Aorta (tissue), 5 donors: ENCODE data around the gene LOXHD1. TPM values are rescaled to one million over a fixed set of nuclear protein-coding genes. Genes with fewer than 3 reads are reported as not detected.

ENCODE experiments used
- ATAC-seq: fragments of 200-7000 bp; cut with Tn5 transposase; one replicate; pipeline ENCODE4 v1.9.1; 2022; ENCODE audit warnings: moderate library complexity; ENCODE audit not compliant: low FRiP score
- DNase-seq, 2 donors: peaks; one replicate each; pipeline ENCODE4 v3.0.0-alpha.2; 2020
- H3K27ac ChIP-seq, 2 donors: one replicate each; pipeline ENCODE4 v1.5.1; 2013; ENCODE audit warnings: low read length in 2 of 2, mild to moderate bottlenecking in 2 of 2, moderate library complexity in 2 of 2, control low read depth in 1 of 2, inconsistent platforms in 1 of 2, low read depth in 1 of 2
- H3K27me3 ChIP-seq, 2 donors: one replicate each; pipeline ENCODE4 v1.6.1; 2013; ENCODE audit warnings: control low read depth in 1 of 2, low read length in 1 of 2, mild to moderate bottlenecking in 1 of 2, moderate library complexity in 1 of 2; ENCODE audit not compliant: insufficient read depth in 2 of 2, control insufficient read depth in 1 of 2
- H3K36me3 ChIP-seq, 2 donors: one replicate each; pipeline ENCODE4 v1.6.1; 2013; ENCODE audit warnings: control low read depth in 1 of 2, low read length in 1 of 2, mild to moderate bottlenecking in 1 of 2; ENCODE audit not compliant: insufficient read depth in 2 of 2, control insufficient read depth in 1 of 2
- H3K4me1 ChIP-seq, 2 donors: one replicate each; pipeline ENCODE4 v1.6.1; 2013; ENCODE audit warnings: low read length in 2 of 2, control low read depth in 1 of 2, mild to moderate bottlenecking in 1 of 2, moderate library complexity in 1 of 2; ENCODE audit not compliant: insufficient read depth in 2 of 2, control insufficient read depth in 1 of 2
- H3K4me3 ChIP-seq, 2 donors: one replicate each; pipeline ENCODE4 v1.5.1; 2013; ENCODE audit warnings: low read length in 2 of 2, control low read depth in 1 of 2, mild to moderate bottlenecking in 1 of 2
- H3K9me3 ChIP-seq: one replicate; pipeline ENCODE4 v1.6.1; 2013; ENCODE audit warnings: mild to moderate bottlenecking, low read length; ENCODE audit not compliant: control insufficient read depth
- WGBS, 2 donors: extraction: QIAGEN DNeasy Blood & Tissue Kit; methylation state at CpG; one replicate each; pipeline ENCODE4 v1.1.7; 2013; 5-methylcytosine and 5-hydroxymethylcytosine counted together
- intact Hi-C, 2 donors: fragments of 100-400 bp; cut with DNase I; formaldehyde crosslinking; loops; one replicate each; pipeline versions ENCODE4 v1.14.2 to v1.15.0; 2022
- polyA plus RNA-seq, 2 donors: library from polyadenylated mRNA; stranded (reverse); fragments of 200-250 nt; gene quantifications; one replicate each; pipeline ENCODE4 v1.2.3, GENCODE V29; 2013
- total RNA-seq, 2 donors: library from RNA; stranded (reverse); fragmentation: NEBNext Ultra II Directional; extraction: Animal tissue kit (Norgen Biotek cat#: 25700); gene quantifications; one replicate each; pipeline ENCODE4 v1.2.1, GENCODE V29; 2021
- donor health status: healthy with polysubstance abuse.
- donor health status: Bipolar disorder and iron deficiency.
- donor health status: DM: no; HTN: no; CAD: no.
- donor health status: DM: no; HTN: no; CAD: no.
- donor health status: DM: yes; HTN: yes; CAD: no.

Gene LOXHD1
- total and polyA plus RNA-seq, 4 donors: 0.16 to 1.0 TPM; not detected in 2

GRCh38 chr18:46609048-46609447, 48.0 kb downstream of the LOXHD1 start:
- intact Hi-C loops: no loop called here
- Histone ChIP-seq H3K36me3 (no peaks in the 10 kb centered on the region), H3K9me3 (no peaks in the 10 kb centered on the region), H3K4me3 (no peak overlapping the region), H3K27me3 (no peaks in the 10 kb centered on the region), H3K27ac (no peak overlapping the region), H3K4me1 (no peaks in the 10 kb centered on the region)
- WGBS, 2 donors: 64 to 82% methylated on average over 2 of the region's 2 CpGs
- ATAC-seq: no peak
- no peak for DNase-seq

GRCh38 chr18:46607926-46608325, 49.1 kb downstream of the LOXHD1 start:
- DNase-seq: no peak
- H3K27me3 ChIP-seq: no peaks in the 10 kb centered on the region

GRCh38 chr18:46601141-46601805, 55.7 kb downstream of the LOXHD1 start:
- ATAC-seq (no peak), DNase-seq (no peak)
- Histone ChIP-seq H3K36me3 (no peaks in the 10 kb centered on the region), H3K4me3 (no peak overlapping the region), H3K4me1 (no peaks in the 10 kb centered on the region), H3K27me3 (no peaks in the 10 kb centered on the region), H3K9me3 (peaks cover under 1% of the 10 kb centered on the region), H3K27ac (no peak overlapping the region)
- intact Hi-C loops: no loop called here
- 78 to 81% methylated on average over 17 of the region's 17 CpGs for WGBS, 2 donors

More at GRCh38 chr18:46607926-46608325, 49.1 kb downstream of the LOXHD1 start:
- Histone ChIP-seq H3K9me3 (no peaks in the 10 kb centered on the region), H3K4me1 (no peaks in the 10 kb centered on the region), H3K36me3 (no peaks in the 10 kb centered on the region), H3K27ac (no peak overlapping the region), H3K4me3 (no peak overlapping the region)
- intact Hi-C loops: no loop called here
- ATAC-seq: no peak
- 60 to 65% methylated on average over 5 of the region's 5 CpGs for WGBS, 2 donors

- DNase-seq: no peak
- intact Hi-C loops: no loop called here
- Histone ChIP-seq H3K27me3 (no peaks in the 10 kb centered on the region), H3K4me1 (no peaks in the 10 kb centered on the region), H3K4me3 (no peak overlapping the region), H3K9me3 (peaks cover 6% of the 10 kb centered on the region), H3K36me3 (no peaks in the 10 kb centered on the region), H3K27ac (no peak overlapping the region)
- ATAC-seq: no peak
These were observed 60.9 kb downstream of the LOXHD1 start for GRCh38 chr18:46596119-46596518.

- Histone ChIP-seq H3K4me3 (no peak overlapping the region), H3K4me1 (no peaks in the 10 kb centered on the region), H3K9me3 (peaks cover 6% of the 10 kb centered on the region), H3K36me3 (no peaks in the 10 kb centered on the region), H3K27ac (no peak overlapping the region), H3K27me3 (no peaks in the 10 kb centered on the region)
- no peak for DNase-seq
- intact Hi-C loops: no loop called here
- WGBS, 2 donors: 71 to 74% methylated on average over 7 of the region's 7 CpGs
- ATAC-seq: no peak
These were observed 65.1 kb downstream of the LOXHD1 start for GRCh38 chr18:46591783-46592391.

- Histone ChIP-seq H3K27ac (no peak overlapping the region), H3K4me1 (no peaks in the 10 kb centered on the region), H3K27me3 (no peaks in the 10 kb centered on the region), H3K4me3 (no peak overlapping the region), H3K36me3 (no peaks in the 10 kb centered on the region), H3K9me3 (peaks cover 3% of the 10 kb centered on the region)
- WGBS, 2 donors: 36 to 40% methylated on average over 7 of the region's 7 CpGs
- DNase-seq (no peak), ATAC-seq (no peak)
- intact Hi-C loops: no loop called here
These were observed 66.9 kb downstream of the LOXHD1 start for GRCh38 chr18:46590103-46590502.

GRCh38 chr18:46588971-46589660, 67.9 kb downstream of the LOXHD1 start:
- H3K27ac ChIP-seq: no peak overlapping the region
- WGBS, 2 donors: 55 to 62% methylated on average over 8 of the region's 8 CpGs
- no peaks in the 10 kb centered on the region for H3K4me1 ChIP-seq
- DNase-seq (no peak), ATAC-seq (no peak)
- H3K4me3 ChIP-seq: no peak overlapping the region
- intact Hi-C loops: no loop called here
- no peaks in the 10 kb centered on the region for H3K27me3 ChIP-seq
- peaks cover 3% of the 10 kb centered on the region for H3K9me3 ChIP-seq
- H3K36me3 ChIP-seq: no peaks in the 10 kb centered on the region

GRCh38 chr18:46587600-46587999, 69.4 kb downstream of the LOXHD1 start:
- peaks cover 0 to under 1% of the 10 kb centered on the region in 2 donors for H3K27me3 ChIP-seq
- intact Hi-C loops: no loop called here
- ATAC-seq: no peak
- no peaks in the 10 kb centered on the region for H3K36me3 ChIP-seq
- H3K9me3 ChIP-seq: peaks cover 3% of the 10 kb centered on the region
- 41 to 49% methylated on average over 3 of the region's 3 CpGs for WGBS, 2 donors
- H3K4me3 ChIP-seq: no peak overlapping the region
- no peak for DNase-seq
- no peaks in the 10 kb centered on the region for H3K4me1 ChIP-seq
- no peak overlapping the region for H3K27ac ChIP-seq

- Histone ChIP-seq H3K36me3 (no peaks in the 10 kb centered on the region), H3K27me3 (peaks cover 0 to 2% of the 10 kb centered on the region in 2 donors), H3K4me3 (no peak overlapping the region), H3K9me3 (no peaks in the 10 kb centered on the region), H3K4me1 (no peaks in the 10 kb centered on the region), H3K27ac (no peak overlapping the region)
- DNase-seq (no peak), ATAC-seq (no peak)
- intact Hi-C loops: no loop called here
- WGBS, 2 donors: 67 to 83% methylated on average over 3 of the region's 3 CpGs
These were observed 73.3 kb downstream of the LOXHD1 start for GRCh38 chr18:46583711-46584110.
